HepG2 (cell line): ENCODE results near the gene KLRK1. TPM values are rescaled to one million over a fixed set of nuclear protein-coding genes. Genes with fewer than 3 reads are reported as not detected.

Experiments
- ATAC-seq: fragments of 200-7000 bp; cut with Tn5 transposase; 3 replicates; pipeline ENCODE4 v1.9.1; 2020; ENCODE audit warnings: mild to moderate bottlenecking, moderate library complexity
- BruUV-seq: library from RNA; stranded (reverse); fragments of 400-500 nt; replicated peaks from 2 replicates; lab custom pipeline; 2021; lab: Mats Ljungman, UMichigan
- CTCF ChIA-PET: fragments of 300-600 bp; formaldehyde crosslinking; extraction: SDS; loops from one replicate; lab custom pipeline; 2021; ENCODE audit warnings: low total read pairs, inconsistent platforms, low intra/inter-chr PET ratio; lab: Yijun Ruan, JAX
- POLR2A ChIA-PET: fragments of 350-600 bp; sonication (Branson Sonifier 250); formaldehyde crosslinking; loops from one replicate; lab custom pipeline; 2020; ENCODE audit warnings: antibody characterized with exemption, inconsistent platforms; lab: Yijun Ruan, JAX
- DNase-seq: peaks from one replicate; pipeline ENCODE4 v3.0.0-alpha.2; 2015; ENCODE audit warnings: low spot score
- FAIRE-seq: peaks from 3 replicates; lab custom pipeline; 2011; peaks lifted over from hg19 to GRCh38; lab: Jason Lieb, UNC
- H2AFZ ChIP-seq: one replicate; pipeline ENCODE4 v1.6.1; 2011; ENCODE audit warnings: low read length, inconsistent platforms
- H3K27ac ChIP-seq: fragments of 300-600 bp; 3 replicates; pipeline ENCODE4 v1.8.0; 2011; ENCODE audit warnings: mixed run types, mild to moderate bottlenecking, mixed read lengths, low read length, inconsistent platforms; ENCODE audit not compliant: insufficient read depth; ENCODE audit errors: extremely low read length
- H3K27me3 ChIP-seq, 2 experiments: fragments of 200-600 bp in 1 of 2; 2 replicates in 1 of 2; 3 replicates in 1 of 2; pipeline versions ENCODE4 v1.6.0 to v1.8.0; 2011; ENCODE audit warnings: low read length in 2 of 2, mild to moderate bottlenecking in 2 of 2, moderate library complexity in 2 of 2, inconsistent platforms in 1 of 2; ENCODE audit not compliant: insufficient read depth in 2 of 2, control insufficient read depth in 1 of 2
- H3K36me3 ChIP-seq, 2 experiments: fragments of 200-600 bp in 1 of 2; replicated peaks in 1 of 2; 2 replicates in 1 of 2; 3 replicates in 1 of 2; pipeline versions ENCODE4 v1.5.1 to v1.8.0; 2011; ENCODE audit warnings: low read length in 2 of 2, inconsistent platforms in 1 of 2; ENCODE audit not compliant: insufficient read depth in 2 of 2, control insufficient read depth in 1 of 2
- H3K4me1 ChIP-seq: 2 replicates; pipeline ENCODE4 v1.5.1; 2012; ENCODE audit warnings: low read length, inconsistent platforms; ENCODE audit not compliant: insufficient read depth
- H3K4me2 ChIP-seq: 2 replicates; pipeline ENCODE4 v1.6.0; 2011; ENCODE audit warnings: low read depth, low read length, inconsistent platforms
- H3K4me3 ChIP-seq, 3 experiments: fragments of 200-600 bp in 1 of 3; sonication (generic), shearing (Covaris generic) in 1 of 3; replicated peaks in 1 of 3; 2 replicates each; pipeline ENCODE4 v1.5.1; 2011 to 2016; ENCODE audit warnings: low read length in 3 of 3, inconsistent platforms in 2 of 3, low read depth in 2 of 3, mild to moderate bottlenecking in 2 of 3, control low read depth in 1 of 3, mixed read lengths in 1 of 3; ENCODE audit not compliant: insufficient read depth in 1 of 3
- H3K79me2 ChIP-seq: one replicate; pipeline ENCODE4 v1.6.1; 2011; ENCODE audit warnings: low read length, inconsistent platforms; ENCODE audit not compliant: insufficient read depth
- H3K9ac ChIP-seq: 2 replicates; pipeline ENCODE4 v1.6.0; 2011; ENCODE audit warnings: mild to moderate bottlenecking, low read depth, low read length, inconsistent platforms; ENCODE audit not compliant: insufficient read depth
- H3K9me3 ChIP-seq: 2 replicates; pipeline ENCODE4 v1.5.1; 2012; ENCODE audit warnings: mild to moderate bottlenecking, low read length
- H4K20me1 ChIP-seq: 2 replicates; pipeline ENCODE4 v1.6.0; 2011; ENCODE audit warnings: inconsistent platforms, mild to moderate bottlenecking, low read length, moderate library complexity; ENCODE audit not compliant: insufficient read depth
- CEBPZ ChIP-seq: IDR thresholded peaks from 2 replicates; pipeline ENCODE4 v1.6.1; 2012; ENCODE audit warnings: low read length, improper control_type of control experiment
- GATAD2A ChIP-seq: IDR thresholded peaks from 2 replicates; pipeline ENCODE4 v1.6.1; 2016
- HBP1 ChIP-seq: IDR thresholded peaks from 2 replicates; pipeline ENCODE4 v1.6.1; 2016; ENCODE audit warnings: low read depth, control low read depth
- PREB ChIP-seq: sonication (generic); formaldehyde crosslinking; IDR thresholded peaks from 2 replicates; pipeline ENCODE4 v1.4.0; 2020; ENCODE audit warnings: missing genetic modification reagents
- ZNF512 ChIP-seq: sonication (generic); formaldehyde crosslinking; IDR thresholded peaks from 2 replicates; pipeline ENCODE4 v1.4.0; 2020; ENCODE audit warnings: mild to moderate bottlenecking, missing genetic modification reagents
- WGBS: methylation state at CpG from one replicate; pipeline ENCODE4 v1.1.6; 2017; ENCODE audit warnings: low lambda C conversion rate; 5-methylcytosine and 5-hydroxymethylcytosine counted together
- in situ Hi-C: cut with HindIII; loops from 2 replicates; pipeline ENCODE4 v1.10.0; 2017; ENCODE audit warnings: low pct_unique_long_range_greater_than_20kb; ENCODE audit not compliant: extremely low pct_ligation_motif_present
- intact Hi-C: fragments of 100-400 bp; cut with micrococcal nuclease; formaldehyde crosslinking; loops from one replicate; pipeline ENCODE4 v1.10.0; 2022; ENCODE audit not compliant: unreplicated experiment
- polyA plus RNA-seq, 8 experiments: library from polyadenylated mRNA; depleted of rRNA in 3 of 8; stranded (reverse) in 7 of 8; unstranded in 1 of 8; fragments of >200 nt; fragmentation: Illumina TruSeq in 4 of 8; extraction: Trizol in 4 of 8; gene quantifications; 2 replicates each; pipeline versions ENCODE4 v1.2.1 to v1.2.3, GENCODE V29; 2011 to 2016; ENCODE audit warnings: low read depth in 4 of 8, missing spikeins in 1 of 8, mixed read lengths in 1 of 8; ENCODE audit not compliant: insufficient read depth in 1 of 8
- total RNA-seq, 5 experiments: library from RNA; depleted of rRNA; stranded (reverse); fragments of >200 nt; fragmentation: Illumina TruSeq; extraction: Trizol; gene quantifications; 2 replicates each; pipeline ENCODE4 v1.2.3, GENCODE V29; 2016; ENCODE audit warnings: low read depth in 1 of 5

KLRK1 gene
- total and polyA plus RNA-seq, 2 of the 13 experiments (the other 11 are each of a cell fraction or from before 2014, with no cell fraction given) = not detected

- in situ Hi-C loops (no loop called here), intact Hi-C loops (no loop called here)
- DNase-seq (no peak), FAIRE-seq (no peak), ATAC-seq (no peak)
- CTCF ChIA-PET = no interaction called here
- 56% methylated on average over 4 of the region's 5 CpGs for WGBS
- Histone ChIP-seq H3K4me3 (no peak overlapping the region), H3K4me1 (peaks cover 4% of the 10 kb centered on the region; the same call in 1 of the 2 replicates), H3K79me2 (no peaks in the 10 kb centered on the region), H2AFZ (no peak overlapping the region), H3K36me3 (no peaks in the 10 kb centered on the region), H3K4me2 (no peak overlapping the region), H3K9me3 (no peaks in the 10 kb centered on the region), H3K27ac (no peak overlapping the region), H3K9ac (no peak overlapping the region), H3K27me3 (no peaks in the 10 kb centered on the region; a peak in 1 of 5 replicates), H4K20me1 (no peaks in the 10 kb centered on the region)
- TF ChIP-seq CEBPZ = no peak
- no peak for TF ChIP-seq GATAD2A (CRISPR knock-in tag)
- no peak for TF ChIP-seq ZNF512 (CRISPR knock-in tag)
- TF ChIP-seq HBP1 (CRISPR knock-in tag) = no peak
- no peak for TF ChIP-seq PREB (CRISPR knock-in tag)
- POLR2A ChIA-PET = no interaction called here
- BruUV-seq = no TSS peak
These were observed 31.7 kb downstream of the KLRK1 start for GRCh38 chr12:10358131-10358530.
